IPS-18a (cell line): ENCODE measurements around the gene SGCA.

Source experiments
- H3K27ac ChIP-seq: one replicate; pipeline ENCODE4 v1.5.1; 2013; ENCODE audit warnings: low read length
- H3K27me3 ChIP-seq: one replicate; pipeline ENCODE4 v1.6.1; 2013; ENCODE audit warnings: mild to moderate bottlenecking, low read length; ENCODE audit not compliant: control insufficient read depth, insufficient read depth
- H3K36me3 ChIP-seq: one replicate; pipeline ENCODE4 v1.6.1; 2013; ENCODE audit warnings: low read depth, low read length; ENCODE audit not compliant: control insufficient read depth
- H3K4me1 ChIP-seq: one replicate; pipeline ENCODE4 v1.6.1; 2013; ENCODE audit warnings: low read depth, low read length; ENCODE audit not compliant: control insufficient read depth
- H3K4me3 ChIP-seq: one replicate; pipeline ENCODE4 v1.5.1; 2013; ENCODE audit warnings: low read length
- H3K9ac ChIP-seq: one replicate; pipeline ENCODE4 v1.6.1; 2013; ENCODE audit warnings: mild to moderate bottlenecking, low read length, moderate library complexity
- H3K9me3 ChIP-seq: one replicate; pipeline ENCODE4 v1.6.1; 2013; ENCODE audit warnings: low read depth, low read length; ENCODE audit not compliant: control insufficient read depth

The SGCA gene

GRCh38 chr17:50165867-50166517 is at the start of gene SGCA:
TSS of gene SGCA (plus strand) at chr17:50166005. CDS start at chr17:50166041, 36 bp downstream.
- Histone ChIP-seq H3K4me1 (peaks cover 9% of the 10 kb centered on the region), H3K9me3 (no peaks in the 10 kb centered on the region), H3K27ac (no peak within 1 kb of the TSS), H3K36me3 (no peaks in the 10 kb centered on the region), H3K9ac (no peak within 1 kb of the TSS), H3K4me3 (no peak within 1 kb of the TSS), H3K27me3 (peaks cover 9% of the 10 kb centered on the region)

GRCh38 chr17:50117202-50118051 is 48.4 kb upstream of the SGCA start:
- Histone ChIP-seq H3K4me1 (peaks cover 4% of the 10 kb centered on the region), H3K4me3 (peak overlapping the region; percentile 32), H3K27me3 (peaks cover 27% of the 10 kb centered on the region), H3K9me3 (no peaks in the 10 kb centered on the region), H3K9ac (peak overlapping the region; percentile 14), H3K36me3 (no peaks in the 10 kb centered on the region), H3K27ac (no peak overlapping the region)

GRCh38 chr17:50118076-50118827 is 47.6 kb upstream of the SGCA start:
- peaks cover 27% of the 10 kb centered on the region for H3K27me3 ChIP-seq
- no peak overlapping the region for H3K9ac ChIP-seq
- no peaks in the 10 kb centered on the region for H3K36me3 ChIP-seq
- H3K4me1 ChIP-seq = peaks cover 10% of the 10 kb centered on the region
- no peaks in the 10 kb centered on the region for H3K9me3 ChIP-seq
- H3K4me3 ChIP-seq = no peak overlapping the region
- H3K27ac ChIP-seq = no peak overlapping the region

- Histone ChIP-seq H3K9me3 (no peaks in the 10 kb centered on the region), H3K9ac (no peak overlapping the region), H3K36me3 (no peaks in the 10 kb centered on the region), H3K27me3 (peaks cover 27% of the 10 kb centered on the region), H3K27ac (no peak overlapping the region), H3K4me1 (peaks cover 16% of the 10 kb centered on the region), H3K4me3 (no peak overlapping the region)
These were observed 47.0 kb upstream of the SGCA start for GRCh38 chr17:50118828-50119218.

- H3K36me3 ChIP-seq = no peaks in the 10 kb centered on the region
- peaks cover 27% of the 10 kb centered on the region for H3K27me3 ChIP-seq
- H3K4me1 ChIP-seq = peaks cover 18% of the 10 kb centered on the region
- H3K9ac ChIP-seq = no peak overlapping the region
- H3K4me3 ChIP-seq = no peak overlapping the region
- H3K9me3 ChIP-seq = no peaks in the 10 kb centered on the region
- H3K27ac ChIP-seq = no peak overlapping the region
These were observed 45.1 kb upstream of the SGCA start for GRCh38 chr17:50120475-50121253.

GRCh38 chr17:50122945-50123344 is 42.9 kb upstream of the SGCA start:
- no peak overlapping the region for H3K4me3 ChIP-seq
- H3K27ac ChIP-seq = no peak overlapping the region
- no peaks in the 10 kb centered on the region for H3K9me3 ChIP-seq
- peaks cover 23% of the 10 kb centered on the region for H3K4me1 ChIP-seq
- no peaks in the 10 kb centered on the region for H3K36me3 ChIP-seq
- H3K9ac ChIP-seq = no peak overlapping the region
- H3K27me3 ChIP-seq = peaks cover 19% of the 10 kb centered on the region

- peaks cover 11% of the 10 kb centered on the region for H3K27me3 ChIP-seq
- H3K4me3 ChIP-seq = no peak overlapping the region
- H3K27ac ChIP-seq = no peak overlapping the region
- H3K9me3 ChIP-seq = no peaks in the 10 kb centered on the region
- peaks cover 25% of the 10 kb centered on the region for H3K4me1 ChIP-seq
- H3K9ac ChIP-seq = no peak overlapping the region
- no peaks in the 10 kb centered on the region for H3K36me3 ChIP-seq
These were observed 42.0 kb upstream of the SGCA start for GRCh38 chr17:50123649-50124349.

GRCh38 chr17:50125420-50125997 is 40.3 kb upstream of the SGCA start:
- Histone ChIP-seq H3K27ac (no peak overlapping the region), H3K27me3 (peaks cover 5% of the 10 kb centered on the region), H3K9ac (no peak overlapping the region)

GRCh38 chr17:50127697-50128361 is 38.0 kb upstream of the SGCA start:
- no peak overlapping the region for H3K9ac ChIP-seq
- H3K9me3 ChIP-seq = no peaks in the 10 kb centered on the region
- H3K27ac ChIP-seq = no peak overlapping the region
- peak overlapping the region; percentile 28 for H3K4me3 ChIP-seq
- H3K36me3 ChIP-seq = no peaks in the 10 kb centered on the region
- H3K27me3 ChIP-seq = peaks cover 22% of the 10 kb centered on the region
- H3K4me1 ChIP-seq = peaks cover 28% of the 10 kb centered on the region

More at GRCh38 chr17:50125420-50125997, 40.3 kb upstream of the SGCA start:
- Histone ChIP-seq H3K4me3 (no peak overlapping the region), H3K4me1 (peaks cover 25% of the 10 kb centered on the region), H3K9me3 (no peaks in the 10 kb centered on the region), H3K36me3 (no peaks in the 10 kb centered on the region)
